ENCODE results near the gene RNU1-1. TPM values are rescaled to one million over a fixed set of nuclear protein-coding genes. Genes with fewer than 3 reads are reported as not detected.
A peak's percentile ranks its signal among the peaks of the same experiment; 100 is the strongest.
"Not testable (repeated sequence)": the region's sequence is repeated elsewhere in the genome, so short reads cannot be mapped to it uniquely, and the experiment has no call there.

RNU1-1 gene
- total RNA-seq: under 0.01 TPM

DNA sequence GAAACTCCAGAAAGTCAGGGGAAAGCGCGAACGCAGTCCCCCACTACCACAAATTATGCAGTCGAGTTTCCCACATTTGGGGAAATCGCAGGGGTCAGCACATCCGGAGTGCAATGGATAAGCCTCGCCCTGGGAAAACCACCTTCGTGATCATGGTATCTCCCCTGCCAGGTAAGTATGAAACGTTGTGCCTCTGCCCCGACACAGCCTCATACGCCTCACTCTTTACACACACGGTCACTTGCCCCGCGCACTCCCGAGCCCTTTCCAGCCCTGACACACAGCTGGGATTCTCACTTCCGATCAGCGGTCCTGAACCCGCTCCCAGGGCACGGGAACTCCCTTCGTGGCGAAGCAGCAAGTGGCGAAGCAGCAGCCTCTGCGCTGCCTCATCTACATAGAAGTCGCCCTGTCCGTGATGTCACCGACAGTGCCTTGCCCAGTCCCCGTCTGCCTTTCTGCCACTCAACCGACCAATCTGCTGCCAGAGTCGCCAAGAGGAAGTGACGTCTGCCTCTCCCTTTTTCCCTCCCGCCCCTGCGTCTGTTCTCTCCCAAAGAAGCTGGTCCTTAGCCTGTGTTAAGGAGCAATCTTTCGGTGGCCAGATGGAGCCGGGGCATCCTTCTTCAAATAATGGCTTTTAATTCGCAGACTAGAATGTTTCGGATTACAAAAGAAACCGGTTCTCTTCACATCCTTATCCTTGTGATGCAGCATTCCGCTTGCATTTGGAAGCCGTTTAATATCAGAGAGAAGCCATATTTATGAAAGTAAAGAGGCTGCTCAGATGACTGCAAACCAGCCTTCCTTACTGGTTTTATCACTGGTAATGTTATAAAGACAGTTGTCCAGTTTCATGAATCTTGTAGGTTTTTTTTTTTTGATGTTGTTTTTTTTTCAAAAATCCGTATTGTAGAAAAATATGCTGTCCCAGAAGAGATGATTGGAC lies at the start of gene RNU1-1:
Gene RNU1-1 (minus strand): TSS at position 179 of the 949 bp plus-strand sequence.
- DNase-seq: peak; percentile 86

DNA sequence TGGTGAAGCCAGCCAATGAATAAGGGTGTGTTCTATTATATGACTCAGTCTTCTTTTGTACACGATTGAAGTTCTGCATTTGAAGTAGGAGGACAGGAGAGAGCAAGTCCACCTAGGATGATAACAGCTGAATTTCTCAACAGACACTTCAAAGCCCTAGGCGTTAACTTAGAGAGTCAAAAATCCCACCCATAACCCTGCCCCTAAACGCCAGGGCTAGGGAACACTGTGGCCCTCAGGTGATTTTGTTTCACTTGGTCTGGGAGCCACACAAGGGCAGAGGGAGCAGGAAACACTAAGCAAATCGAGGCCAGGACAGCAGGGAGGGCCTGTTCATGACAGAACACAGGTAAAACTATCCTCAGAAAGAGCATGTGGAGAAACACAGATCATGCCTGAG lies 47.0 kb upstream of the RNU1-1 start:
- not testable (repeated sequence) for DNase-seq

DNA sequence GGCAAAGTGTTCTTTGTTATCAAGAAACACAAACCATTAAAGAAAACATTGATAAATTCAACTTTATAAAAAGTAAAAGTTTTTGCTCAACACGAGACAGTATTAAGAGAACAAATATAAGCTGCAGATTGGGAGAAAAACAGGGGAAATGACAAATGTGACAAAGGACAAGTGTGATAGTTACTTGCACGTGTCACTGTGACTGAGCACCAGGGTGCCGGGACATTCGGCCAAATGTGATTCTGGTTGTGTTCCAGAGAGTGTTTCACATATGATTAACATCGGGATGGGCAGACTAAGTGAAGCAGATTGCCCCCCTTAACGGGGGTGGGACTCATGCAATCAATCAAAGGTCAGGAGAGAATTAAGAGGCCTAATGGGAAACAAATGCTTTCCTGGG lies 46.4 kb upstream of the RNU1-1 start:
- DNase-seq: not testable (repeated sequence)

DNA sequence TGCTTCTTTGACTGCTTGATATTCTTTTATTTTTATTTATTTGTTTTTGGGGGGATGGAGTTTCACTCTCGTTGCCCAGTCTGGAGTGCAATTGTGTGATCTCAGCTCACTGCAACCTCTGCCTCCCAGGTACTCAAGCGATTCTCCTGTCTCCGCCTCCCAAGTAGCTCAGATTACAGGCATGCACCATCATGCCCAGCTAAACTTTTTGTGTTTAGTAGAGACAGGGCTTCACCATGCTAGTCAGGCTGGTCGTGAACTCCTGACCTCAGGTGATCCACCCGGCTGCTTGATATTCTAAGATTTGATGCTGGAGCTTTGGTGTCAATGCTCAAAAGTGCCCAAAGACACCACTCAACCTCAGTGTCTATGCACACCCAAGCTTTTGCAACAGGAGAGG lies 45.6 kb upstream of the RNU1-1 start:
- not testable (repeated sequence) for DNase-seq

GRCh38 chr1:16557034-16557433 lies 42.9 kb upstream of the RNU1-1 start:
- DNase-seq: not testable (repeated sequence)

DNA sequence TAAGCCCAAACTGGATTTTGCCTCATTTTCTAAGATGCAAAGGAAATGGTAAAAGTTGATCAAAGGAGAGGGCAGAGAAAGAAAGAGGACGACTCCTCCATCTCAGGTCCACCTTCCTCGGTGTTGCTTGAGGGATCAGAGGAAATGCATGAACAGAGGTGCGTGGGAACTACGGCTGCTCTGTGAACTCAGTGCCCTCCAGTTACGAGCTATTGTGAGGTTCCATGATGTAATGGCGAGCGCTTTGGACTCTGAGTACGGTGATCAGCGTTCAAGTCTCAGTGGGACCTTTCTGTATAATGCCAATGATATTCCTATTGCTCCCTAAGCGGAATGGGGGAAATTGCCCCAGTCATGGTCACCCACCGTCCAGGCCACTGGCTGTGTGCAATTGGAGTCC lies 39.2 kb upstream of the RNU1-1 start:
- not testable (repeated sequence) for DNase-seq

DNA sequence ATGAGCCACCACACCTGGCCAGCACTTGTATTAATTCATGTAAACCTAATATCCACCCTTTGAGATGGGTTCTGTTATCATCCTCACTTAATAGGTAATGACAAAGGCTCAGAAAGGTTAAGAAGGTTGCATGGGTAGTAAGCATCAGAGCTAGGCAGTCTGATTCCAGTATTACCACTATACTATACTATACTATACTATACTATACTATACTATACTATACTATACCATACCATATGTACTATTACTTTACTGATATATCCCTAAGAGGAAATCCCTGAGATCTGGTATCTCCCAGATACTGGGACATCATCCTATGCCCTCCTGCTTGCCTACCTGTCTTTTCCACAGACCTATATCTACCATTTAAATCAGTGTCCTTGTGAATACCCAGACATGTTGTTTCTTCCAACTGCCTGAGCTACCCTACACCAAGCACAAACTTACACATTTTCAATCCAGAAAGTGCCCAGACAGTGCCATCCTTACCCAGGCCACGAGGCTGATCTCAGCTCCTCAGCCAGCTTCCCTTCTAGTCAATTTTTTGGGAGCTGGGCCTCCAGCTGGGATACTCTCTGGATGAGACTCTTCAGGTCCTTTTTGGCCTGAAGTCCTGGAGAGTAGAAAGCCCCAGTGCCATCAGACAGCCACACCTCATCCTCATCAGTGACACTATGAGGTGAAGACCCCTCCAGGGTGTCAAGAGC lies 36.3 kb upstream of the RNU1-1 start:
- not testable (repeated sequence) for DNase-seq

- DNase-seq: not testable (repeated sequence)
Observed at GRCh38 chr1:16549545-16549944, 35.5 kb upstream of the RNU1-1 start.

DNA sequence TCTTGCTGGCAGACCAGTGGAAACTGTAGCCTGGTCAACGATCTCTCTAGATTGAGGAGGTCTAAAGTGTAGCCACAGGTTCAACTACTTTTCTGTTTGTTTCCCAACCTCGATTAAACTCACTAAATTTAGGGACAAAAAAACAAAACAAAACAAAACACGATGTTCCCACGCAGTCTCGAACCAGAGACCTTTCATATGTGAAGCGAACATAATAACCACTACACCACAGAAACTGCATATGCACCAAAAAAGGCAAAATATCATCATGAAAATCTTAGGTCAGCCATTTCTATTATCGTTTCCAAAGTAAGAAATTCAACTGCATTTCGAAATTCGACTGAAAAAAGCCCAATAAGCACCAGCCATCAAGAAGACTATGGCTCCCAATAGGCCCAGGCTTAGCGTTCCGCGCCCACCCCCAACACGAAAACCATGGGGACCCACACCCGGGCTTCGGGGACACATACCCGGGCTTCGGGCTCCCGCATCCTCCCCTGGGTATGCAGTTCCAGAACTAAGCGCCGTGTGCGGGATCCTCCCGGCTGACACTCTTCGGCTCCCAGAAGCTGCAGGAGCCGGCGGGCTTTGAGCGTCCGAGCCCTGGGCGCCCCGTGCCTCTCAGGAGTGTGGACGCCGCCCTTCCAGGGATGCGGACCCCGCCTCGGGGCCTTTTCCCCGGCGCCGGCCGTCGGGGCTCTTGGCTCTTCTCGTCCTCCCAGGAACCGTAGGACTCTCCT lies 33.6 kb upstream of the RNU1-1 start:
- DNase-seq: not testable (repeated sequence)

- DNase-seq: not testable (repeated sequence)
Observed at GRCh38 chr1:16545682-16546095, 31.6 kb upstream of the RNU1-1 start.

DNA sequence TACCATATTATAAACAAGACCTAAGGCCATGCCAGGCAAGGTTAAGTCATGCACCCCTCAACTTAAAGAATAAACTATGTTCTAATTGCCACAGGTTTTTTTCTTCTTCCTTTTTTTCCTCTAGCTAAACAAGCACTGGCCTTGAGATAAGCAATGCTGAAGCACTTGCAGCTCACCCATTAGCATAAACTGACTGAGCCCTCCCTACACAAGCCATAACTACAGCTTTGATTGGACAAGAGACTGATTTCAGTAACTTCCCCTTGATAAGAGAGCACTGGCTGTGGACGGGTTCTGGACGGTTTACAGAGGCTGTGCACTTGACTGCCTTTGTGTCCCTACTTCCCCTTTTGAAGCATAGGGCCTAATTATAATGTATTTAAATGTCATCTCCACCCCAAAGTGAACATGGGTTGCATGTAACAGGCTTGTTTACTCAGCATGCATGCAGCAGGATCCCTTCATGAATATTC lies 26.4 kb upstream of the RNU1-1 start:
- not testable (repeated sequence) for DNase-seq

DNA sequence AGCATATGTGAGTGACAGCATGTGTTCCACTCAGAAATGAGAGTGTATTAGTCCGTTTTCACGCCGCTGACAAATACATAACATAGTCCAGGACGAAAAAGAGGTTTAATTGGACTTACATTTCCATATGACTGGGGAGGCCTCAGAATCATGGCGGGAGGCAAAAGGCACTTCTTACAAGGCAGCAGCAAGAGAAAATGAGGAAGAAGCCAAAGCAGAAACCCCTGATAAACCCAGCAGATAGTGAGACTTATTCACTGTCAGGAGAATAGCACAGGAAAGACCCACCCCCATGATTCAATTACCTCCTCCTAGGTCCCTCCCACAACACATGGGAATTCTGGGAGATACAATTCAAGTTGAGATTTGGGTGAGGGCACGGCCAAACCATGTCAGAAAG lies 23.4 kb upstream of the RNU1-1 start:
- not testable (repeated sequence) for DNase-seq

DNA sequence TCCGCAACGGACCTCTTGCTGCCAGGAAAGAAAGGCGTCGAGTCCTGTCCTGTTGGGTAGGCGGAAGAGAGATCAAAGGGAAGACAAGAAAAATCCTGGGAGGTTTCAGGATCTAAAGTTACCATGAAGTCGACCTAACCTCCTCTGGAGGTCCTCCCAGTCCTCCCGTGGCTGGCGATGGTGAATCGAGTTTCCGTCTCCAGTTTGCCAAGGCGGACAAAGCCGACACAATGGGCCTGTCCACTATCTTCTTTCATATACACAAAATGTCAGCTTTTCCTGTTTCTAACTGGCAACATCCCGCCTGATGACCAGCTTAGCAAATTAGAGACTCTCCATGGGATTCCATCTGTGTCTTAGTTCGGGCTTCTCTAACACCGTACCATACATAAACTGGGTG lies 22.7 kb upstream of the RNU1-1 start:
- DNase-seq: not testable (repeated sequence)

- DNase-seq: not testable (repeated sequence)
Observed at GRCh38 chr1:16535898-16536297, 21.8 kb upstream of the RNU1-1 start.

- not testable (repeated sequence) for DNase-seq
Observed at GRCh38 chr1:16535487-16535886, 21.4 kb upstream of the RNU1-1 start.

DNA sequence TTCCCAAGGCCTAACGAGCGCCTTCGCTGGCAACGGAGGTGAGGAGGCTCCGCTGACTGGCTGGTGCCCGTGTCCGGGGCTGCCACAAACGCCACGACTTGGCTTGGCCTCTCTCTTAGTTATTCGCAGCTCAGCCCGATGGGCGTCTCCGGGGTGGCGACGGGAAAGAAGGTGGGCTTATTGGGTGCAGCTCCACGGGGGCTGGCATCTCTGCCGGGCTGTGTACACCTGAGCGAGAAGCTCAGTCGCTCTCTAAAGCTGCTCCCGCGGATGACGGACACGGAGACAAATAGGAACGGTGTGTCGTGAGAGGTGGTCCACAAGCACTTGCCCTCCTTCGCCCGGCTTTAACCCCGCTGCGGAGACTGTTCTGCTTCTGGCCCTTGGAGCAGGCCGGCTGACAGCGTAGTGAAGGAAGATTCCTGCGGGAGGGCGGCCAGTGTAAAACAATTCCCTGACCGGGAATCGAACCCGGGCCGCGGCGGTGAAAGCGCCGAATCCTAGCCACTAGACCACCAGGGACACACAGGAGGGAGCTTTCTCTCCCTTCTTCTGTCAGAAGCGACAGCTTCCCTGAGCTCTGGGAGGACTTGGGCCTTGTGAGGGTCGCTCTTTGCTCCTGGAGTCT lies 20.9 kb upstream of the RNU1-1 start:
- DNase-seq: not testable (repeated sequence)

DNA sequence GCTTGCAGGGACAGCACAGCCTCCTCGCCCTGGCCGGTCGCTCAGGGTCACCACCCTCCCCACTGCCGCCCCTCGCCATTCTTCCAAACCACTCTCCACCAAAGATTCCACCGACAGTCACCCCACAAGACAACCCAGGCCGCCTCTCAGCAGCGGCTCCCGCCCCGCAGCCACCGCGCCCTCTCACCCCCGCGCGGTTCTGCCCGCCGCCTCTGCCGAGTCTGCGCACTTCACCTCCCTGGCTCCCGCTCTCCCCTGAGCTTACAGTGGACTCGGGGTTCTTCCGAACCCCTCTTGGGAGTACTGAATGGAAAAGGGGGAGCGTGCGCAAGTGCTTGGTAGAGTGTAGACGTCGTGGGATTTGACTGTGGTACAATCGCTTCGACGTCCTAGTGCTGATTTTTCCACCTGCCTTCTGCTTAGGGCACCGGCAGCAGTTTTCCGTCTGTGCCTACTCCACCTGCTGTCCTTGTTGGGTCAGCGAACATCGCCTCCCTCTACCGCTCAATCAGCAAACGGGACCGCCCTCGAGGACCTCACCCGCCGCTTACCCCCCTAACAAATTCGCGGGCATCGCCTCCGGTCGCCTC lies 20.2 kb upstream of the RNU1-1 start:
- not testable (repeated sequence) for DNase-seq

GRCh38 chr1:16532235-16532991 lies 18.3 kb upstream of the RNU1-1 start:
- not testable (repeated sequence) for DNase-seq

DNA sequence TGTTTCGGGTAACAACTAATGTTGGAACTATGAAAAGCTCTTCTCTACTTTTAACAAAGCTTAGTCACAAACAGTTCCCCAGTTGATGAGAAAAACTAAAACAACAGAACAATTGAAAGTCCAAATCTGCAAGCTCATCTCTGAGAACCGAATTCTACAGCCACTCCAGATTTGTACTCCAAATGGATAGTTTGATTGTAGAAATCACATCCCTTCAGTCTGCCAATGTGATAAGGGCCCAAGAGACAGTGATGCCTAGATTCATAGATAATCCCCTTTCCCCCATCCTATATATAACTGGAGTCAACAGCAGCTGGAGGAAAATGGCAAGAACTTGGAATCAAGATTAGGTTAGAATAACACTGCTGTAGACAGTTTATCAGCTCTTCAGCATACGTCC lies 14.3 kb upstream of the RNU1-1 start:
- DNase-seq: not testable (repeated sequence)

- DNase-seq: not testable (repeated sequence)
Observed at GRCh38 chr1:16525769-16526168, 11.7 kb upstream of the RNU1-1 start.

- not testable (repeated sequence) for DNase-seq
Observed at GRCh38 chr1:16521679-16522078, 7.6 kb upstream of the RNU1-1 start.
